HepG2 (cell line): ENCODE data around the gene ROM1. TPM values are rescaled to one million over a fixed set of nuclear protein-coding genes. Genes with fewer than 3 reads are reported as not detected.
A peak's percentile ranks its signal among the peaks of the same experiment; 100 is the strongest.

Experiments
- DMAP1 ChIP-seq: IDR thresholded peaks from 2 replicates; pipeline ENCODE4 v1.6.1; 2016
- KAT2B ChIP-seq: fragments of 150-350 bp; IDR thresholded peaks from 2 replicates; pipeline ENCODE4 v1.6.1; 2014; ENCODE audit warnings: low read depth, low read length, borderline replicate concordance
- KLF6 ChIP-seq: IDR thresholded peaks from 2 replicates; pipeline ENCODE4 v1.8.0; 2016; ENCODE audit warnings: missing biosample characterization, missing genetic modification reagents
- MIER3 ChIP-seq: IDR thresholded peaks from 2 replicates; pipeline ENCODE4 v1.6.1; 2016; ENCODE audit warnings: missing compliant biosample characterization, borderline replicate concordance
- PAWR ChIP-seq: sonication (generic); formaldehyde crosslinking; IDR thresholded peaks from 2 replicates; pipeline ENCODE4 v1.4.0; 2020; ENCODE audit warnings: missing genetic modification reagents, mild to moderate bottlenecking, borderline replicate concordance
- PLRG1 ChIP-seq: fragments of 450-650 bp; conservative IDR thresholded peaks from 2 replicates; pipeline ENCODE4 v1.6.1; 2016
- PRDM15 ChIP-seq: sonication (generic); formaldehyde crosslinking; IDR thresholded peaks from 2 replicates; pipeline ENCODE4 v1.4.0; 2020; ENCODE audit warnings: missing genetic modification reagents
- RAD21 ChIP-seq: fragments of 450-650 bp; formaldehyde crosslinking; IDR thresholded peaks from 2 replicates; pipeline ENCODE4 v1.5.0; 2020; ENCODE audit warnings: mild to moderate bottlenecking
- RORA ChIP-seq: sonication (generic); formaldehyde crosslinking; IDR thresholded peaks from 2 replicates; pipeline ENCODE4 v1.5.0; 2020; ENCODE audit warnings: mild to moderate bottlenecking, missing genetic modification reagents, moderate library complexity
- SRSF4 ChIP-seq: fragments of 200-400 bp; formaldehyde crosslinking; IDR thresholded peaks from one replicate; pipeline ENCODE4 v1.6.1; 2018; ENCODE audit warnings: mild to moderate bottlenecking, low read depth, low read length, moderate library complexity; ENCODE audit not compliant: poor library complexity, severe bottlenecking
- TAF1 ChIP-seq: sonication (generic); formaldehyde crosslinking; IDR thresholded peaks from 2 replicates; pipeline ENCODE4 v1.4.0; 2020; ENCODE audit warnings: missing genetic modification reagents
- TCF12 ChIP-seq, 2 experiments: fragments of 450-650 bp in 1 of 2; sonication (generic) in 1 of 2; formaldehyde crosslinking in 1 of 2; IDR thresholded peaks; 2 replicates each; pipeline versions ENCODE4 v1.6.1 to v1.8.0; 2017 to 2022; ENCODE audit warnings: antibody characterized with exemption in 1 of 2, mild to moderate bottlenecking in 1 of 2, missing genetic modification reagents in 1 of 2, moderate library complexity in 1 of 2
- THYN1 ChIP-seq: sonication (generic); formaldehyde crosslinking; IDR thresholded peaks from 2 replicates; pipeline ENCODE4 v1.8.1; 2023; ENCODE audit warnings: low read depth, mild to moderate bottlenecking, moderate library complexity, missing genetic modification reagents, borderline replicate concordance
- YY1 ChIP-seq: IDR thresholded peaks from 2 replicates; pipeline ENCODE4 v1.6.1; 2011; ENCODE audit warnings: low read length, low read depth, moderate library complexity, mild to moderate bottlenecking; ENCODE audit not compliant: insufficient read depth, insufficient replicate concordance
- ZIK1 ChIP-seq: sonication (generic); formaldehyde crosslinking; IDR thresholded peaks from 2 replicates; pipeline ENCODE4 v1.5.0; 2020; ENCODE audit warnings: mild to moderate bottlenecking, low read depth, missing genetic modification reagents, borderline replicate concordance
- ZNF20 ChIP-seq: sonication (generic); formaldehyde crosslinking; IDR thresholded peaks from 2 replicates; pipeline ENCODE4 v1.4.0; 2020; ENCODE audit warnings: mild to moderate bottlenecking, moderate library complexity, missing genetic modification reagents
- ZNF790 ChIP-seq: sonication (generic); formaldehyde crosslinking; IDR thresholded peaks from 2 replicates; pipeline ENCODE4 v1.8.0; 2022; ENCODE audit warnings: missing genetic modification reagents, mild to moderate bottlenecking, borderline replicate concordance
- polyA plus RNA-seq, 8 experiments: library from polyadenylated mRNA; depleted of rRNA in 3 of 8; stranded (reverse) in 7 of 8; unstranded in 1 of 8; fragments of >200 nt; fragmentation: Illumina TruSeq in 4 of 8; extraction: Trizol in 4 of 8; gene quantifications; 2 replicates each; pipeline versions ENCODE4 v1.2.1 to v1.2.3, GENCODE V29; 2011 to 2016; ENCODE audit warnings: low read depth in 4 of 8, missing spikeins in 1 of 8, mixed read lengths in 1 of 8; ENCODE audit not compliant: insufficient read depth in 1 of 8
- total RNA-seq, 5 experiments: library from RNA; depleted of rRNA; stranded (reverse); fragments of >200 nt; fragmentation: Illumina TruSeq; extraction: Trizol; gene quantifications; 2 replicates each; pipeline ENCODE4 v1.2.3, GENCODE V29; 2016; ENCODE audit warnings: low read depth in 1 of 5
- TF ChIP-seq, protein P1 (sequence below): fragments of 450-650 bp; IDR thresholded peaks from 2 replicates; pipeline ENCODE4 v1.6.1; 2017
- TF ChIP-seq, protein P2 (sequence below): sonication (generic); formaldehyde crosslinking; IDR thresholded peaks from 2 replicates; pipeline ENCODE4 v1.4.0; 2020; ENCODE audit warnings: missing genetic modification reagents, mild to moderate bottlenecking, borderline replicate concordance
- TF ChIP-seq, protein P3 (sequence below): sonication (generic); formaldehyde crosslinking; IDR thresholded peaks from 2 replicates; pipeline ENCODE4 v1.4.0; 2020; ENCODE audit warnings: mild to moderate bottlenecking, missing genetic modification reagents

Gene ROM1
- total and polyA plus RNA-seq, 2 of the 13 experiments (the other 11 are each of a cell fraction or from before 2014, with no cell fraction given), result 1.2 to 2.4 TPM

DNA sequence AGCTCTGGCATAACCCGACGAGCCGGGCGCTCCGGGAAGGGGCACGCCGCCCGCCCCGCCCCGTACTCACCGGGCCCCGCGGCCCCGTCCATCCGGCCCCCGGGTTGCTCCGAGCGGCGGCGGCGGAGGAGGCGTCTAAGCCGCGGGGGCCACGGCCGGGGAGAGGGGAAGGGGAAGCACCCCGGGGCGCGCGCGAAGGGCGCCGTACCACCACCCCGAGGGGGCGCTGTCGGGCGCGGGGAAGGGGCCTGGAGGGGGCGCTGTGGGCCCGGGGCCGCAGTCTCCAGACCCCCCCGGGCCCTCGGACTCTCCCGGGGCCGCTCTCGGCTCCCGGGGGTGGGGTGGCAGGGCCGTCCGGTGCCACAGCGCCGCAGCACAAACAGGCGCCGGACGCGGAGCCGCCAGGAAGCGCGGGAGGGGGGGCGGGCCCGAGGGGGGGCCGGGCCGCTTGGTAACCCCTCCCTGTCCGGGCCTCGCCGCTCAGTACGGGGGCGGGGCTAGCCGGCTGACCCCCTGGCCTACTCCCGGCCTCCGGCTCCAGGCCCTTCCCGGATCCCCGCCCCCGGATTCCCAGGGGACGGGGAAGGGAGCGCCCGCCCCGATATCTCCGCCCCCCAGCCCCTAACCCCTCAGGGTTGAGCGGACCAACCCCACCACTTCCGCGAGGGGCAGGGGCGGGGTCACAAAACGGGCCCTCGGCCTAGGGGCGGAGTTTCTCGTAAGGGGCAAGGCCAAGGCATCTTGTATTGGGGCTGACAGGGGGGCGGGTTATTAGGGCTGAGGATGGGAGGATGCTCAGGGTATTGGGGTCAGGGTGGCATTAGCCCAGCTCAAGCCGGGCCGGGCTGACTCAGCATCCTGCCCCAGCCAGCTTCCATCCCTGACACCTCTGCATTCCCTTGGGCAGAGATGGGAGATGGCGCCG lies at the start of gene ROM1, which contains the start of gene EML3 (continued):
- TF ChIP-seq PRDM15 (CRISPR knock-in tag) (no peak), DMAP1 (CRISPR knock-in tag) (no peak), YY1 (peak; percentile 63), ZNF790 (CRISPR knock-in tag) (no peak), RAD21 (peak; percentile 73), SRSF4 (no peak), KAT2B (no peak), THYN1 (no peak), RORA (CRISPR knock-in tag) (no peak), ZNF20 (CRISPR knock-in tag) (no peak), MIER3 (peak; percentile 18; the same call in 1 of the 2 replicates), ZIK1 (peak; percentile 60; the same call in 1 of the 2 replicates), KLF6 (CRISPR knock-in tag) (0 out of 2 replicates have a peak, but pooled peaks have one; percentile 17), PLRG1 (no peak), TAF1 (CRISPR knock-in tag) (no peak), TCF12 (IDR thresholded peaks at IDR 0.05) (no peak), TCF12 (CRISPR knock-in tag; IDR thresholded peaks at IDR 0.05) (peak; percentile 55; the same call in 1 of the 2 replicates), PAWR (no peak)
- TF ChIP-seq, protein P1, sequence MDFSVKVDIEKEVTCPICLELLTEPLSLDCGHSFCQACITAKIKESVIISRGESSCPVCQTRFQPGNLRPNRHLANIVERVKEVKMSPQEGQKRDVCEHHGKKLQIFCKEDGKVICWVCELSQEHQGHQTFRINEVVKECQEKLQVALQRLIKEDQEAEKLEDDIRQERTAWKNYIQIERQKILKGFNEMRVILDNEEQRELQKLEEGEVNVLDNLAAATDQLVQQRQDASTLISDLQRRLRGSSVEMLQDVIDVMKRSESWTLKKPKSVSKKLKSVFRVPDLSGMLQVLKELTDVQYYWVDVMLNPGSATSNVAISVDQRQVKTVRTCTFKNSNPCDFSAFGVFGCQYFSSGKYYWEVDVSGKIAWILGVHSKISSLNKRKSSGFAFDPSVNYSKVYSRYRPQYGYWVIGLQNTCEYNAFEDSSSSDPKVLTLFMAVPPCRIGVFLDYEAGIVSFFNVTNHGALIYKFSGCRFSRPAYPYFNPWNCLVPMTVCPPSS, result no peak
- TF ChIP-seq, protein P2, sequence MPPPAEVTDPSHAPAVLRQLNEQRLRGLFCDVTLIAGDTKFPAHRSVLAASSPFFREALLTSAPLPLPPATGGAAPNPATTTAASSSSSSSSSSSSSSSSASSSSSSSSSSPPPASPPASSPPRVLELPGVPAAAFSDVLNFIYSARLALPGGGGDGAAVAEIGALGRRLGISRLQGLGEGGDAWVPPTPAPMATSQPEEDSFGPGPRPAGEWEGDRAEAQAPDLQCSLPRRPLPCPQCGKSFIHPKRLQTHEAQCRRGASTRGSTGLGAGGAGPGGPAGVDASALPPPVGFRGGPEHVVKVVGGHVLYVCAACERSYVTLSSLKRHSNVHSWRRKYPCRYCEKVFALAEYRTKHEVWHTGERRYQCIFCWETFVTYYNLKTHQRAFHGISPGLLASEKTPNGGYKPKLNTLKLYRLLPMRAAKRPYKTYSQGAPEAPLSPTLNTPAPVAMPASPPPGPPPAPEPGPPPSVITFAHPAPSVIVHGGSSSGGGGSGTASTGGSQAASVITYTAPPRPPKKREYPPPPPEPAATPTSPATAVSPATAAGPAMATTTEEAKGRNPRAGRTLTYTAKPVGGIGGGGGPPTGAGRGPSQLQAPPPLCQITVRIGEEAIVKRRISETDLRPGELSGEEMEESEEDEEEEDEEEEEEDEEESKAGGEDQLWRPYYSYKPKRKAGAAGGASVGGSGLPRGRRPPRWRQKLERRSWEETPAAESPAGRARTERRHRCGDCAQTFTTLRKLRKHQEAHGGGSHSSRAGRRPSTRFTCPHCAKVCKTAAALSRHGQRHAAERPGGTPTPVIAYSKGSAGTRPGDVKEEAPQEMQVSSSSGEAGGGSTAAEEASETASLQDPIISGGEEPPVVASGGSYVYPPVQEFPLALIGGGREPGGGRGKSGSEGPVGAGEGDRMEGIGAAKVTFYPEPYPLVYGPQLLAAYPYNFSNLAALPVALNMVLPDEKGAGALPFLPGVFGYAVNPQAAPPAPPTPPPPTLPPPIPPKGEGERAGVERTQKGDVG, result no peak
- TF ChIP-seq, protein P3, sequence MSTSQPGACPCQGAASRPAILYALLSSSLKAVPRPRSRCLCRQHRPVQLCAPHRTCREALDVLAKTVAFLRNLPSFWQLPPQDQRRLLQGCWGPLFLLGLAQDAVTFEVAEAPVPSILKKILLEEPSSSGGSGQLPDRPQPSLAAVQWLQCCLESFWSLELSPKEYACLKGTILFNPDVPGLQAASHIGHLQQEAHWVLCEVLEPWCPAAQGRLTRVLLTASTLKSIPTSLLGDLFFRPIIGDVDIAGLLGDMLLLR, result no peak
